Stimulated activated CD8-positive, alpha-beta memory T cell treated with anti-CD3 and anti-CD28 coated beads, Interleukin-15, amount 100 ng/mL, for 4 hours (primary cell): ENCODE results near the gene POU2AF1.
A peak's percentile ranks its signal among the peaks of the same experiment; 100 is the strongest.

Experiments
- DNase-seq, 2 donors: peaks; one replicate each; pipeline ENCODE4 v3.0.0-alpha.2; 2020; ENCODE audit warnings: low read depth in 2 of 2

The POU2AF1 gene, protein sequence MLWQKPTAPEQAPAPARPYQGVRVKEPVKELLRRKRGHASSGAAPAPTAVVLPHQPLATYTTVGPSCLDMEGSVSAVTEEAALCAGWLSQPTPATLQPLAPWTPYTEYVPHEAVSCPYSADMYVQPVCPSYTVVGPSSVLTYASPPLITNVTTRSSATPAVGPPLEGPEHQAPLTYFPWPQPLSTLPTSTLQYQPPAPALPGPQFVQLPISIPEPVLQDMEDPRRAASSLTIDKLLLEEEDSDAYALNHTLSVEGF

DNA sequence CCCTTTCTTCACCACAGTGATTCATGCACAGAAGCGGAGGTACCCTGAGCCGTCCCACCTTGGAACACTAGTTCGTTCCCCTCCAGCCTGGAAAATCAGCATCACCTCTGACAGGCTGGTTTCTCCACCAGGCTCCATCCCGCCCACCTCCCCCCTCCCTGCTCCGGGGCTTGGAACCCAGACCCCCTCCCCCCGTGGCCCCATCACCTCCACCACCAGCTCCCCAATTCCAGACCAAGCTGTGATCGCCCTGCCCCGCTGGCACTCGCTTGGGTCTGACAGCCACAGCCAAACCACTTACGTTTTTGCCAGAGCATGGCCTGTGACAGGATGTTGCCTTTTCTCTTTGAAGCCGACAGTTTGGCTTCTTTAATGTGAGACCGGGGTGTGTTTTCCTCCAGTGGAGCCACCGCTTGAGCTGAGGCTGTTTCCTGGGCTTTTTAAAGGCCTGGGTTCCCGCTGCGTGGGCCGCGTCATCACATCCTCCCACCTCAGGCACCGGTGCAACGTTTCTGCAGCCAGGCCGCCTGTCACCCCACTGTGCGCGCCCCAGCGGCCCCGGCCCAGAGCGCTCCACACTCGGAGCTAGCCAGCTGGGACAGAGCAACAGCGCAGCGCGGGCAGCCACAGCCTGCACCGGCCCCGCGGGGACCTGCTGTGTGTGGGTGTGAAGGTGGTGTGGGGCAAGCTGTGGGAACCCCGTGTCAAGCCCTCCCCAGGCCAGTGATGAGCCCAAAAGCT is at the start of gene POU2AF1:
POU2AF1 (minus strand) TSS at position 415 of the 741 bp plus-strand sequence; CDS start at position 317, 98 bp downstream.
- DNase-seq, result peak; percentile 56 to 74

DNA sequence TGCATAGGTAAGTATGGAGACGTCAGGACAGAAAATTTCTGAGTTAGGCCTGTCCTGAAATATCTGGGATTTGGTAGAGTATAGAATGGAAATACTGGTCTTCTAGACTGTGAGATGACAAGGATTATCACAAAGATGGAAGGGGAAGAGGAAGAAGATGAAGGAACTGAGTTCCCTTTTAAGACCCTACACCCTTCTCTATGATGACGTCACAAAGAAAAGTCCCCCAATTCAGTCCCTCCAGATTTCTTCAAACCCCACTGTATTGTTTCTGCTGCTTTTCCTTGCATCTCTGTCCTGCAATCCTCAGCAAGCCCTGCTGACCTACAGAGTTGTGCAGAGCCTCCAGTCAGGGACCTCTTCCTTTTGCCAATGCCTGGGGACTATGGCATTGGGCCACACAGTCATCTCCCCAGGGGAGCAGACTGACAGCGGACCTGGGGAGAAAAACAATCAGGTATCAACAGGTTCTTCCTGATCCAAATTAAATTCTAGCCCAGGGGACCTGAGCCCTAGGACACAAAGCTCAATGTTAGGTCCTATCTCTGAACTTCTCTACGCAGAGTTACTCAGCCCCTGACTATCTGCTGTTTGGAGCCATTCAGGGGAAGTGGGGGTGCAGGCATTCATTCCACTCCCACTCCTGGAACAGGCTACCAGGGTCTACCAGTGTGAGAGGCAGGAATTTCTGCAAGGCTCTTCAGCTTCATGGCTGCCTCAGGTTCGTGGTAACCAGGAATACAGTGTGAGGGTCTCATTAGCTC is 49.2 kb upstream of the POU2AF1 start:
- DNase-seq, result no peak

DNA sequence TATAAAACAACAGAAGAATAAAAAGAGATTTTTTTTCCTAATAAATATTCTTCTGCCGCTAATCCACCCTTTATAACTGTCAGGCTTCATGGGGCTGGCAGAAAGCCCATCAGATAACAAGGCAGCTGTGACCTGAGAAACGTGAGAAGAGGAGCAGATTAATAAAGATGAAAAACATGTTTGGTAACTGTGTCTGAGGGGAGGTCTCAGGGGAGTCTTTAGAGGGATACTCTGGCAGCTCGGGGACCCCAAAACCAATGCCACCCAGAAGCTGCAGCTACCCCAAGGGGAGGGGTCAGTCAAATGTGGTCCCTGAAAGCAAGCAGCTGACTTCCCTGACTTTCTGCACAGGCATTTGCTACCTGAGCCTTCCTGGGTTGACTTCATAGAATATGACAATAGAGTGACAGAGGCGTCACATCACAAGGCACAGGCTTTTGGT is 48.4 kb upstream of the POU2AF1 start:
- no peak for DNase-seq

DNA sequence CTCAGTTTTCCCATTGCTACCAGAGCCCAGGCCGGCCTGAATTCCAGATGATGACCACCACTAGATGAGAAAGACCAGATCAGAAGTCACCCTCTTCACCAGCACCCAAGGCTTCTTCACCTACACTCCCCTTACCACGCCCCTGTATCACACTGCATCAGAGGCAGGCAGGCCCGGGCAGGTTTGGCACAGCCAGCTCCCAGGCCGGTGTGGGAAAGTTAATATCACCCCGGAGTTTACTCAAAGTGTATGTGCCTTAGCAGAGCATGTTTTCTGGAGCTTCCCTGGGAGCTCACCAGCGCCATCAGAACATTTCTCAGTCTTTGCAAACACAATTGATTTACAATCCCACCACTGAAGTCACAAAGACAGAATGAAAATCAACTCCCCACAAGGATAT is 47.5 kb upstream of the POU2AF1 start:
- no peak for DNase-seq

DNA sequence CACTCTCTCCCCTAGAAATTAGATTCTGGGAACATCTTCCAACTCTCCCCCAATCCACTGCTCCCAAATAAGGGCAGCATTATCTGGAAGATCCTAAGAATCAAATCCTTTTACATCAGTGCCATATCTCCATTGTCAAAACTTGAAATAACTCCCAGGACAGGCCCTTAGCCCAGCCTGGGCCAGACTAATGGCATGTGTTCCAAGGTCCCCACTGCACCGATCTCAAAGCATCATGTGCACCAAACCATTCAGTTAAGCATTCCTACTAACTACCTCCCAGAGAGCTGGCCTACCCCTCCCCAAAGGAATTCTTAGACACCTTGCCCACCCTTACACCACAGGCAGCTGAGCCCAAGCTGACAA is 44.2 kb upstream of the POU2AF1 start:
- no peak for DNase-seq

DNA sequence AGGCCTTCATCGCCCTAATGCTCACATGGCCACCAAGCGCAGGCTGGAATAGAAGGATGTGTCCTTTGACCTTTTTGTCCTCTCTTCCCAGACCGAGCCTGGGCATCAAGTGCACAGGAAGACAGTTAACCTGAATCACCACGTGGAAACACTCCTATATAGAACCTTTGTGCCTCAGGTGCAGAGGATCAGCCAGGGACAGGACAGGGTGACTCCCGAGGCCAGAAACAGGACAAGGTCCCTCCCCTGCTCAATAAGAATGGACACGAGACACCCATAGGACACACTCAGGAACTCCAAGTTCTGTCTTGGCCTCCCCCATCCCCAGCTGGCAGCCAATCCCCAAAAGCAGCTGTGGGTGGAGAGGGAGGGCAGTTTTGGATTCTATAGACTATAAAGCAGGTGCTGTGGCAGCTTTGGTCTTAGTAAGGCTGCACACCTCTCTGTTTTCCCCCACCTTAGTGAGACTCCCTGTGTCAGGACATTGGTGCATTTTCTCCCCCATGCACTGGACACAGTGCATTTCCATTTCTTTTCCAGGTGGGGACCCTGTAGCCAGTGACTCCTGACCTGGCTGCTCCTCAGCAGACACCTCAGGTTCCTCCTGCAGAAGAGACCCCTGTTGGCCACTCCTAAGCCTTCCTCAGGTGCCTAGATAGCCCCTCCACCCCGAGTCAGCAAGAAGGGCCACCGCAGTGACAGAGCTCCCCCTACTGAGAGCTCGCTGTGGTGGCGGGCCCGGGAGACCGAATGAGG is 43.6 kb upstream of the POU2AF1 start:
- peak; percentile 17 to 24 for DNase-seq

DNA sequence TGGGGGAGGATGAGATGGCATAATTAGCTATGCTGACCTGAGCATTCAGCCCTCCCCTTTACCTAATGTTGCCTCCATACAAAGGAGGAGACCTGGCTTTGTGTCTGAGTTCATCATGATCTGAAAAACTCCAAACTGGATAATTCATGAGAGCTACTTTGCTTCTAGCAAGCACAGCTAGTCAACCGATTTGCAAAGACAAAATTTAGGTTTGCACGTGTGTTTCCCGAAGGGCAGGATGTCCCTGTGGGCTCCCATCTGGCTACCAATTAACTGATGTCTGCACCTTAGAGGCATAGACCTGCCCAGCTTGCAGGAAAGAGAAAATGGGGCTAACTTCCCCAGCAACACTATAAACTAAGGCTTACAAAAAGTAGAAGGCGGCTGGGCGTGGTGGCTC is 42.2 kb upstream of the POU2AF1 start:
- DNase-seq, result no peak

DNA sequence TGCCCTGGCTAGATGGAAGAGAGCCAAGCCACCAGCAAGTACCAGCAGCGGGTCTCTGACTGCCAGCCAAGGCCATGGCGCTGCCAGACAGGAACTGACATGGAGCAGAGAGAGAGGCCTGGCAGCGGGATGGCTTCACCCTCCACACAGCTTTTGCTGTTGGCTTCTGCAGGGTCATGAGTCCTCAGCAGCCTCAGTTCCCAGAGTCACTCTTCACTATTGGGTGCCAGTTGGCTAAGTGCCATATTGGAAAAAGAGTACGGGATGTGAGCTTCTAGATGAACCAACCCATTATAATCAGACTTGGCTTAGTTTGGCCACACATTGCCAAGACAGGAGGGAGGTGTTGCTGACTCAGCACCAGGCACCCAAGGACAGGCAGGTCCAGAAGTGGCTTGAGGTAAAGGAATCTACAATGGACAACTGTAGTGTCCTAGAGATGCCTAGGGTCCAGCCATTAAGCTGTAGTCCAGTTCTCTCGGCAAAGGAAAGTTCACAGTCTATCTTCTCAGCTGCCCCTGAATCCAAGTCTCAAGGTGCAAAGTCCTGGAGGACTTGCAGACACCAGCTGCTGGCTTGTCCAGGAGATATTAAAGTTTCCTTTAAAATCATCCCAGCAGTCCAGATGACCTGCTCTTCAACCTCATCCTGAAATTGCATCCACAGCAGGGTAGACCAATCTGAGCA is 40.7 kb upstream of the POU2AF1 start:
- DNase-seq, result no peak

DNA sequence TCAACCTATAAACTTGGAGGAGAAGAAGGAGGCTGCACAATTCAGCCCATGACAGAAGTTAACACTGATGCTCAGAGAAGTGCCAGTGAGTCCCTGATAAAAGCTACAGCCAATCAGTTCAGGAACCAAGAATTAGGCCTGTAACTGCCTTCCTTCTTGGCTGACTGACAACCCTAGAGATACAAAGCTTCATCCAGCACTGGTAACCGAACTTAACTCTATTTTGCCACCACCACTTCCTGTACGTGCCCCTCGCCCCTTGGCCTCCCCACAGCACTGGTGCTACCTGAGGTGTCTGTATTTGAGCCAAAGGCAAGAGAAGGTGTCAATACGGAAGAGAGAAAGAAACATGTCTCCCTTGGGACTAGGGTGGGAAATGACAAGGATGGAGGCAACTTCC is 40.1 kb upstream of the POU2AF1 start:
- DNase-seq, result no peak

DNA sequence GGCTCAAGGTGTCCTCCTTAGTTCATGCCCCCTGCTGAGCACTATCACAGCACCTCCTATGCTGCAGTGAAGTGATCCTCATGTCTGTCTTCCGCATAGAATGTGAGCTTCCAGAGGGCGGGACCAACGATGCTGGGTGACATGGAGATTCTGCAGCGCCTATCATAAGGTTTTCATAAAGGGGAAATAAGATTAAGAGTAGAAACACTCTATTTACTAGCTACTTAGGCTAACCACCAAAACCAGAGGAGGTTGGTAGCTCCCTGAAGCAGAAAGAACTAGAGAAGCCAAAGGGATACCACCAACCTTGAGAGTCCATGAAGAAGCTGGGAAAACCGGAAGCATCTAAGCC is 39.3 kb upstream of the POU2AF1 start:
- no peak for DNase-seq

DNA sequence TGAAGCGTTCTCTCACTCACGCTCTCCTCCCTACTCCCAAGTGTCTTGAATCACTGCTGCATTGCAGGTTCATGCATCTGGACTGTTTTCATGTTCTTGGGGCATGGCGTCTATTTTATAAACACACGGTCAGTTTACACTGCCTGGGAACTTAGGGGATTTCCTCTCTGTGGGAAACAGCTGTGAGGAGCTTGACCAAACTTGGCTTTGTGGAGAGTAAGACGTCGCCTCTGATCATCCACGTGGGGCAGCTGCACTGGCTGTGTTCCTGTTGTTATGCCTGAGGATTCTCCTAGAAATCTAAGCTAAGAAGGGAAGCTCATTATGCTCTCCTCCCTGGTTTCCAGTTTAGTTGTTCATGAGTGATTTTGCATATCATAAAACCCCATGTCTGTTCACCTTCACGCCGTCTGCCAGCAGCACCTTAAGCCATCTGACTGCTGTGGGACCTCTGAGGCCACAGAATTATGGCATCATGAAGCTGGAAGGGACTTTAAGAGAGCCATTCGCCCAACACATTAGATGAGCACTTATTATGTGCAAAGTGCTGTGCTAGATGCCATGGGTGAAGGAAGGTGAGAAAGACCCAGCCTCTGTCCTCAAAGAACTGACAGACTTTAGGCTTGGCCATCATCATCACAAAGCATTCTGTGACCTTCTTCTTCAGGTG is 38.8 kb upstream of the POU2AF1 start:
- DNase-seq, result no peak

DNA sequence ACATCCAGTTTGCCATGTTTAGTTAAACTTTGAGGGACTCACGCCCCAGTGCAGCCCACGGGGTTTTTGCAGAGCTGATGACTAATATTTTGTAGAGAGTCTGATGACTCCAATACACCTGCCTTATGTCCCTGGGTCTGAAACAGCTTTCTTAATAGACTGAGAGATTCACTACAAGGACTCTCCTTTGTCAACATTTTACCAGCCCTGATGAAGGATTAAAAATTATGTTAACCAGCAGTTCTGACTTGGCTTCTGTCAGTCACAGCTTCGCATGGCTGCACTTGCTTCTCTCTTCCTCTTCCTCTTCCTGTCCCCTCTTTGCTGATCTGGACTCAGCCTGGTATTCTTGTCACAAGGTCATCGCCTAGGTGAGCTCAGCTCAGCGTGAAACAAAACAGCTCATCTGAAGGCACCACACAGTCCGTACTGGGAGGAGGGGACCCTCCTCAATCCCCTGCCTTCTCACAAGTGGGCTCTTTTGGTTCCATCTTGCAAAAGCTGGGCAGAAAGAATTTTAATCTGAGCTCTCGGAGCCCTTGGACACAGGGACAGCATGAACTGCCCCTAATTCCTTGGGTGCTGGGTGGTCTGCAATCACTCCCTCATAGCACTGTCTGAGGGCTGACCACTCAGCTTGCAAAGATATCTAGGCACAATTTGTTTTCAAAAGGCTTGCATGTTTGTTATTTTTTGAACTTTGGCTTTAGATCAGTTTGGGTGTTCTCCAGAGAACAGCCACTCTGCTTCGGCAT is 38.1 kb upstream of the POU2AF1 start:
- no peak for DNase-seq

DNA sequence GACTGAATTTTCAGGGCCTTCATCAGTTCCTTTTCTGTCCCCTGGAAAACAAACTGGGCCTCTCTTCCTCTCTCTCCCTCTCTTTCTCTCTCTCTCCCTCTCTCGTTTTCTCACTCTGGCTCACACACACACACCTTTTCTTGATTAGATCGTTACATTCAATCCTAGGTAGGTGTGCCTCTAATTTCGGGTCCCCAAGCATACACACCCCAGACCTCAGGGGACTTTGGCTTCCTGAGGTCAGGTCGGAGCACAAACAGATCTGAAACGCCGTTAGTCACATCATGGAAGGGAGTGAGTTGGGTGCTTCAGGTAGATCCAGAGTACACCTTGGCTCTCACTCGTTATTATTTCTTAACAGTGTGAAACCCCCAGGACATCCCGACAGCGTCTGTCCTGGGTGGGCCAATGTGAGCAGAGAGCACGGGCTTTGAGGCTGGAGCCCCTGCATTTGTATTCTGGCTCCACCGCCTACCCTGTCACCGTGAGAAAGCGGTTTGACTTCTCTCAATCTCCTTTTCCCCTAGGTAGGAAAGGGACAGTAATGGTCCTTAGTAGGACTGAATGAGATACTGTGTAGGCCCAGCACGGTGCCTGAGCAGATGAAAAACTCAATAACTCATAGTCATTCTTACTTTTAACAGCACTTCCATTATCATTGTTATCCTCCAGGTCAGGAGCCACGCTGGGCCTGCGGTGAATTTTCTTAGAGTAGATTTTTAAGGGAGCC is 37.3 kb upstream of the POU2AF1 start:
- DNase-seq, result no peak

DNA sequence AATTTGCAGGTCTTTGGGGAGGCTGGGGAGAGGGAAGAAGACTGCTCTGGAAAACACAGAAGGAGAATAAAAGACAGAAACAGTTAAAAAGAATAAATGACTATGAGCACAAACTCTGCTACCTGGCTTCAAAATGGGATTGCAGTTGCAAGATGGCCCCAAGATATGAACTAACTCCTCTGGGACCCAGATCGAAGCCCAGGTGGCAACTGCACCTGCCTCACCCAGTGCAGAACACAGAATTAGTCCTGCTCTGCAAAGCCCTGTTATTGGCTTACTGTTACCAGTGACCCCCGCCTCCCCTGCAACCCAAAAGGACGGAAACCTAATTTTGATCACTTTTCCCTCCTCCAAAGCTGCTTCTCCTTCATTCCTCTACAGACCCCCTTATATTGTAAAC is 35.9 kb upstream of the POU2AF1 start:
- DNase-seq, result no peak

DNA sequence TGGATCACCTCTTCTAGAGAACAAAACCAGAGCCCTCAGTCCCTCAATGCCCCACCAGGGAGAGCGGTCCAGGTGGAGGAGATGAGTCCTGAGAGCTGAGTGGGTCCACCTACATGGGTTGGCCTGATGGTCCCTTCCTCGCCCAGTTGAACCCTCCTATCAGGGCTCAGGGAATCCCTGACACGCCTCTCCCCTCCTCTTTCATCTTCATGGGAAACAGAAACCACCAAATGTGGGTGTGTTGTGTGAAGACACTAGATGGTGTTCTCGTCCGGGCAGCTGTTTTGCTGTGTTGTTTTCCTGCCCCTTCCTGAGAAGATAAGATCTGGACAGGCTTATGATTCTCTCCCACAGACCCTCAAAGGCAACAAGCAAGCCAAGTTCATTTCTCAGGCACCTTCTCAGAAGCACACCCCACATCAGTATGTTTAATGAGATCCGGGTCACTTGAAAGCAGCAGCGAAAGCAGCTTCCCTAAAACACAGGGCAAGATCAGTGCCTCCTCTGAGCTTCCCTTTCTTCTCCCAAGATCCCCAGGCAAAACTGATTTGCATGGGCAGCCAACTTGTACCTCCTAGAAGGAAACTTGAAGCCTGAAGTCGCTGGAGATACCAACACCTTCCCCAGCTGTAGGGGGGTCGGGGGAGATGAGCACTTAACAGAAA is 35.3 kb upstream of the POU2AF1 start:
- DNase-seq, result no peak

DNA sequence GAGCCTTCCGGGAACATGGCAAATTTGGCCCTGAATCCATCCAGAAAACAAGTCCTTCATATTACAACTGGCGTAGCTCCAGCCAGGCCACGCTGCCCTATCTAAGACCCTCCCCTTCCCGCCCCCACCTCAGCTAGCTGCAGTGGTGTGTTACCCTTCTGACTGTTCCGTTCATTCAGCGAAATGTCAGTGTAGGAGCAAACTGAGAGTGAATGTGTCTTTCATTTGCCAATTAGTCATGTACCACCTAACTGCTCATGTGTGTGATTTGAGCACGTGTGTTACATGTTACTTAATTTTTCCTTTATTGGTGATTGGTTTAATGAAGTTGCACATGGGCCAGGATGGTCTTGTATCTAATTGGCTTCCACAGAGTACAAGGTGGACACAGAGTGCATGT is 34.8 kb upstream of the POU2AF1 start:
- no peak for DNase-seq

DNA sequence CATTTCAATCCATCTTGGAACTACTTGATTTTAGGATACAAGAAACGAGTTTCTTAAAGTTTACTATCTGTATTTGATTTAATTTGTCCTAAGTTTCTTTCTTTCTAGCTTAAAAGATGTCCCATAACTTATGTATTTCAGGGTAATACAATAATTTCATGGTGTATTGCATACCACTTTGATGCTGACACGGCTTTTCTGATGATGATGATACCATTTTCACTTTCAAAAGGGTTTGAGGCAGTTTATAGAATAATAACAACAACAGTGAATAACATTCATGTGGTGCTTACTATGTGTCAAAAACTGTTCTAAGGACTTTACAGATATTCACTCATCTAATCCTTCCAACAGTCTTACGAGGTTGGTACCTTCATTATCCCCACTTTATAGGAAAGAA is 33.2 kb upstream of the POU2AF1 start:
- DNase-seq, result no peak

DNA sequence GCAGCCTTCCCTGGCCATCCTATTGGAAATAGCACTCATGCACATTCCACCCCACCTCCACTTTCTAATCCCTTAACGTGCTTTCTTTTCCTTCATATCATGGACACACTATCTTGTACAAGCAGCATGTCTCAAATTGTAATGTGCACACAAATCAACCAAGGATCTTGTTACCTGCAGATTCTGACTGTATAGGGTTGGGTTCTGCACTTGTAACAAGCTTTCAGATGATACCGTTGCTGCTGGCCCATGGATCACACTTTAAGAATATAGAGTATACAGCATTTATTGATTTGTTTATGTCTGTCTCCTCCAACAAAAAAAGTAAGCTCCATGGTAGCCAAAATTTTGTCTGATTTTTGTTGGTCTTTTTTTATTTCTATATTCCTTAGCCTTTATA is 32.4 kb upstream of the POU2AF1 start:
- DNase-seq, result no peak

DNA sequence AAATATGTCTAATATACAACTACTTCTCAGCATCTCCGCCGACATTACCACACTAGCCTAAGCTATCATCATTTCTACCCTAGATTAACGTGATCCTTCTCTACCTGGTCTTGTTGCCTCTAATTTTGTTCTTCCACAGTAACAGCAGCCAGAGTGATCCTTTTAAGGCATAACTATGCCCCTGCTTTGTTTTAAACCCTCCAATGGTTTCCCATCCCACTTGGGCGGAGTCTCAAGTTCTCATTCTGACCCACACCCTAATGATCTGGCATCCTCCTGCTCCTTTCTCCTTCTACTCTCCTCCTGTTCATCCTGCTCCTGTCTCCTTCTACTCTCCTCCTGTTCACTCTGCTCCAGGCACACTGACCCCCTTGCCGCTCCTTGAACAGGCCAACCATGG is 31.9 kb upstream of the POU2AF1 start:
- DNase-seq, result no peak
